ENCODE data around the gene CERS5.

DNA sequence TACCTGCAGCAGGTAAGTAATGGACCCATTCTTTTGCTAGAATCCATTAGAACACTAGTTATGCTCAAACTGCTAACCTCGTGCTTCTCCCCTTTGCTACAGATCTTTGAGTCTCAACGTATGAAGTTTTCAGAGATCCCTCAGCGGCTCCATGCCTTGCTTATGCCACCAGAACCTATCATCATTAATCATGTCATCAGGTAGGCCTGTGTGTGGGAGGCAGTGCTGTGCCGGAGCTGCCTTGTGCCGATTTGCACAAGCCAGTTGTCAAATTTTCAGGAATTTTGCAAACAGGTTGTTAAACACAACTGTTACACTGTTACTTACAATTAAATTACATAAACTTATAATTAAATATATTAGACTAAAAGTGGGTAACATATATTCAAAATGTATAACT, 76.8 kb downstream of the CERS5 start:
- TF ChIP-seq, protein P1, sequence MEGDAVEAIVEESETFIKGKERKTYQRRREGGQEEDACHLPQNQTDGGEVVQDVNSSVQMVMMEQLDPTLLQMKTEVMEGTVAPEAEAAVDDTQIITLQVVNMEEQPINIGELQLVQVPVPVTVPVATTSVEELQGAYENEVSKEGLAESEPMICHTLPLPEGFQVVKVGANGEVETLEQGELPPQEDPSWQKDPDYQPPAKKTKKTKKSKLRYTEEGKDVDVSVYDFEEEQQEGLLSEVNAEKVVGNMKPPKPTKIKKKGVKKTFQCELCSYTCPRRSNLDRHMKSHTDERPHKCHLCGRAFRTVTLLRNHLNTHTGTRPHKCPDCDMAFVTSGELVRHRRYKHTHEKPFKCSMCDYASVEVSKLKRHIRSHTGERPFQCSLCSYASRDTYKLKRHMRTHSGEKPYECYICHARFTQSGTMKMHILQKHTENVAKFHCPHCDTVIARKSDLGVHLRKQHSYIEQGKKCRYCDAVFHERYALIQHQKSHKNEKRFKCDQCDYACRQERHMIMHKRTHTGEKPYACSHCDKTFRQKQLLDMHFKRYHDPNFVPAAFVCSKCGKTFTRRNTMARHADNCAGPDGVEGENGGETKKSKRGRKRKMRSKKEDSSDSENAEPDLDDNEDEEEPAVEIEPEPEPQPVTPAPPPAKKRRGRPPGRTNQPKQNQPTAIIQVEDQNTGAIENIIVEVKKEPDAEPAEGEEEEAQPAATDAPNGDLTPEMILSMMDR (IDR thresholded peaks at IDR 0.05): no peak
- no peak for TF ChIP-seq POLR2AphosphoS5 (IDR thresholded peaks at IDR 0.05)

Data from prostate gland (tissue), 2 donors.